Measurements from ENCODE around the gene IP6K2. TPM values are rescaled to one million over a fixed set of nuclear protein-coding genes. Genes with fewer than 3 reads are reported as not detected.

IP6K2 gene
- total and polyA plus RNA-seq, 2 of the 13 experiments (the other 11 are each of a cell fraction or from before 2014, with no cell fraction given) = 85.5 to 112 TPM

DNA sequence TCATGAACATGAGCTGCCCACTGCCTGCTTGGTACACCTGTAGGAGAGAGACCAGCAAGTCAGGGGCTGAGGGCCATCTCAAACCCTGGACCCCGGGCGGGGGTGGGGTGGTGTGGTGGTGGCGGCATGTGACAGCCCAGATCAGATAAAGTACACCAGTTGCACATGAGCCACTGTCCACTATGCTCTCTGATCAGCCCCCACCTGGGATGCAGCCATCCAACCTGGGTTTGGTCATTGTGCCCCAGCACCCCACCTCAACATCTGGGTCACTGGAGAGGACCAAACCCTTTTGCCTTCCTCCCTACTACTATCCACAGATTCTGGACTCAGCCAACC is 28.3 kb downstream of the IP6K2 start (continued):
- TF ChIP-seq, protein P1, sequence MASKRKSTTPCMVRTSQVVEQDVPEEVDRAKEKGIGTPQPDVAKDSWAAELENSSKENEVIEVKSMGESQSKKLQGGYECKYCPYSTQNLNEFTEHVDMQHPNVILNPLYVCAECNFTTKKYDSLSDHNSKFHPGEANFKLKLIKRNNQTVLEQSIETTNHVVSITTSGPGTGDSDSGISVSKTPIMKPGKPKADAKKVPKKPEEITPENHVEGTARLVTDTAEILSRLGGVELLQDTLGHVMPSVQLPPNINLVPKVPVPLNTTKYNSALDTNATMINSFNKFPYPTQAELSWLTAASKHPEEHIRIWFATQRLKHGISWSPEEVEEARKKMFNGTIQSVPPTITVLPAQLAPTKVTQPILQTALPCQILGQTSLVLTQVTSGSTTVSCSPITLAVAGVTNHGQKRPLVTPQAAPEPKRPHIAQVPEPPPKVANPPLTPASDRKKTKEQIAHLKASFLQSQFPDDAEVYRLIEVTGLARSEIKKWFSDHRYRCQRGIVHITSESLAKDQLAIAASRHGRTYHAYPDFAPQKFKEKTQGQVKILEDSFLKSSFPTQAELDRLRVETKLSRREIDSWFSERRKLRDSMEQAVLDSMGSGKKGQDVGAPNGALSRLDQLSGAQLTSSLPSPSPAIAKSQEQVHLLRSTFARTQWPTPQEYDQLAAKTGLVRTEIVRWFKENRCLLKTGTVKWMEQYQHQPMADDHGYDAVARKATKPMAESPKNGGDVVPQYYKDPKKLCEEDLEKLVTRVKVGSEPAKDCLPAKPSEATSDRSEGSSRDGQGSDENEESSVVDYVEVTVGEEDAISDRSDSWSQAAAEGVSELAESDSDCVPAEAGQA (IDR thresholded peaks at IDR 0.05; ENCODE audit: low read depth) = no peak
- TF ChIP-seq, protein P1 (CRISPR knock-in tag; IDR thresholded peaks at IDR 0.05; ENCODE audit: borderline replicate concordance) = no peak
- no peak for TF ChIP-seq TCF7L2 (IDR thresholded peaks at IDR 0.05; ENCODE audit: low read depth, low read length)
- TF ChIP-seq, protein P2, sequence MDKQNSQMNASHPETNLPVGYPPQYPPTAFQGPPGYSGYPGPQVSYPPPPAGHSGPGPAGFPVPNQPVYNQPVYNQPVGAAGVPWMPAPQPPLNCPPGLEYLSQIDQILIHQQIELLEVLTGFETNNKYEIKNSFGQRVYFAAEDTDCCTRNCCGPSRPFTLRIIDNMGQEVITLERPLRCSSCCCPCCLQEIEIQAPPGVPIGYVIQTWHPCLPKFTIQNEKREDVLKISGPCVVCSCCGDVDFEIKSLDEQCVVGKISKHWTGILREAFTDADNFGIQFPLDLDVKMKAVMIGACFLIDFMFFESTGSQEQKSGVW (CRISPR knock-in tag; IDR thresholded peaks at IDR 0.05; ENCODE audit: borderline replicate concordance) = no peak
- TF ChIP-seq, protein P3, sequence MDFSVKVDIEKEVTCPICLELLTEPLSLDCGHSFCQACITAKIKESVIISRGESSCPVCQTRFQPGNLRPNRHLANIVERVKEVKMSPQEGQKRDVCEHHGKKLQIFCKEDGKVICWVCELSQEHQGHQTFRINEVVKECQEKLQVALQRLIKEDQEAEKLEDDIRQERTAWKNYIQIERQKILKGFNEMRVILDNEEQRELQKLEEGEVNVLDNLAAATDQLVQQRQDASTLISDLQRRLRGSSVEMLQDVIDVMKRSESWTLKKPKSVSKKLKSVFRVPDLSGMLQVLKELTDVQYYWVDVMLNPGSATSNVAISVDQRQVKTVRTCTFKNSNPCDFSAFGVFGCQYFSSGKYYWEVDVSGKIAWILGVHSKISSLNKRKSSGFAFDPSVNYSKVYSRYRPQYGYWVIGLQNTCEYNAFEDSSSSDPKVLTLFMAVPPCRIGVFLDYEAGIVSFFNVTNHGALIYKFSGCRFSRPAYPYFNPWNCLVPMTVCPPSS (IDR thresholded peaks at IDR 0.05) = no peak
- TF ChIP-seq, protein P4, sequence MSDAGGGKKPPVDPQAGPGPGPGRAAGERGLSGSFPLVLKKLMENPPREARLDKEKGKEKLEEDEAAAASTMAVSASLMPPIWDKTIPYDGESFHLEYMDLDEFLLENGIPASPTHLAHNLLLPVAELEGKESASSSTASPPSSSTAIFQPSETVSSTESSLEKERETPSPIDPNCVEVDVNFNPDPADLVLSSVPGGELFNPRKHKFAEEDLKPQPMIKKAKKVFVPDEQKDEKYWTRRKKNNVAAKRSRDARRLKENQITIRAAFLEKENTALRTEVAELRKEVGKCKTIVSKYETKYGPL (CRISPR knock-in tag; IDR thresholded peaks at IDR 0.05) = no peak

Data from HepG2 (cell line).